Lung microvascular endothelial cell (primary cell): Measurements from ENCODE around the gene EP300. TPM values are rescaled to one million over a fixed set of nuclear protein-coding genes. Genes with fewer than 3 reads are reported as not detected.
"Not testable (repeated sequence)": the region's sequence is repeated elsewhere in the genome, so short reads cannot be mapped to it uniquely, and the experiment has no call there.

Source experiments
- DNase-seq, 2 donors: peaks; one replicate each; pipeline versions ENCODE4 v3.0.0 to v3.0.0-alpha.2; 2010; ENCODE audit warnings: low read depth in 2 of 2
- total RNA-seq: library from RNA; depleted of rRNA; stranded (reverse); fragments of >200 nt; gene quantifications from 2 replicates; pipeline ENCODE4 v1.2.1, GENCODE V29; 2014

Gene EP300
- total RNA-seq, 1 donor from 2014 or later: 33.7 TPM

GRCh38 chr22:41078931-41079330 lies 13.5 kb upstream of the EP300 start:
- DNase-seq: no peak

GRCh38 chr22:41085842-41086241 lies 6.5 kb upstream of the EP300 start:
- no peak for DNase-seq

GRCh38 chr22:41091132-41092022 lies 1.0 kb upstream of the EP300 start:
- DNase-seq: peak; percentile 99

GRCh38 chr22:41092847-41093411 lies 537 bp downstream of the EP300 start:
- peak; percentile 35 to 39 for DNase-seq

- peak; percentile 17 to 28 for DNase-seq
These were observed 1.7 kb downstream of the EP300 start for GRCh38 chr22:41094041-41094593.

DNA sequence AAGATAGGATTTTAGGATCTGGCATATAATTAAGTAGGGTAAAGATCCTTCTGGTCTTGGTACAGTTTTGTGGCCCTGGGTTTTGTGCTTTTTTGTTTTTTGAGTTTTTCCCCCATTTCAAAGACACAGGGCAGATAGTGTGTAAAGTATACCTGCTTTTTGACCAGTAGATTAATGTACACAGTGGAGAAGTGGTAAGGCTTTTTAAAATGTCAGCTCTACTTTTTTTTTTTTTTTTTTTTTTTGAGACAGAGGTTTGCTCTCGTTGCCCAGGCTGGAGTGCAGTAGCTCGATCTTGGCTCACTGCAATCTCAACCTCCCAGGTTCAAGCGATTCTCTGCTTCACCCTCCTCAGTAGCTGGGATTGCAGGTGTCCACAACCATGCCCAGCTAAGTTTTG lies 4.0 kb downstream of the EP300 start:
- no peak for DNase-seq

DNA sequence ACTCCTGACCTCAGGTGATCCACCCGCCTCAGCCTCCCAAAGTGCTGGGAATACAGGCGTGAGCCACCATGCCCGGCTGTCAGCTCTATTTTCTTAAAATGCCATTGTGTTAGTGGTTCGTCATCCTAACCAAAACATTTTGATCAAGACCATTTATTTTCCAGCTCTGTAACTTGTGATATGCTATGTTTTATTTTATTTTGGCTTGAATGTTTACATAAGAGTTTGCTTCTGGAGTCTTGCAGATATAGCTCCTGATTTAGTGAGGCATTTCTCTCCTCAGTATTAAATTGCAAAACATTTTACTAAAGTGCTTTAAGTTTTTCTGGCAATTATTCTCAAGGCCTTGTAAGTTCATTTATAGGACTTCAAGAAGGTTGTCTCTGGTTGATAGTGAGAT lies 4.4 kb downstream of the EP300 start:
- no peak for DNase-seq

GRCh38 chr22:41099036-41099435 lies 6.6 kb downstream of the EP300 start:
- no peak for DNase-seq

GRCh38 chr22:41106122-41106968 lies 14.0 kb downstream of the EP300 start:
- peak in 1 of 2 donors; percentile 4 for DNase-seq

DNA sequence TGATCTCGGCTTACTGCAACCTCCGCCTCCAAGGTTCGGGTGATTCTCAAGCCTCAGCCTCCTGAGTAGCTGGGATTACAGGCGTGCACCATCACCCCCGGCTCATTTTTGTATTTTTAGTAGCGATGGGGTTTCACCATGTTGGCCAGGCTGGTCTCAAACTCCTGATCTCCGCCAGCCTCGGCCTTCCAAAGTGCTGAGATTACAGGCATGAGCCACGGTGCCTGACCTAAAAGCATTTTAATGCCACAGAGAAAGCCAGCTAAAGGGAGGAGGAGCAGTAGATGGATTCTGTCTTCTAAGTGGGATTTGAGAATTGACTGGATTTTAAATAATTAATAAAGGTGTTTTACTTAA lies 14.6 kb downstream of the EP300 start:
- not testable (repeated sequence) for DNase-seq

- DNase-seq: no peak
These were observed 18.6 kb downstream of the EP300 start for GRCh38 chr22:41110968-41111367.

DNA sequence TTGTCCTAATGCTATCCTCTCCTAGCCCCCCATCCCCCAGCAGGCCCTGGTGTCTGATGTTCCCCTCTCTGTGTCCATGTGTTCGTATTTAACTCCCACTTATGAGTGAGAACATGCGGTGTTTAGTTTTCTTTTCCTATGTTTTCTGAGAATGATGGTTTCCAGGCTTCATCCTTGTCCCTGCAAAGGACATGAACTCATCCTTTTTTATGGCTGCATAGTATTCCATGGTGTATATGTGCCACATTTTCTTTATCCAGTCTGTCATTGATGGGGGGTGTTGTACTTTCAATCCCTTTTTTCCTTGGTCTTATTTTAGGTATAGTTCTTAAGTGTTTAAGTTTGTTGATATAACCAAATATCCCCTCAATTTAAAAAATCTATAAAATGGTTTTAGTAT lies 23.9 kb downstream of the EP300 start:
- DNase-seq: no peak

DNA sequence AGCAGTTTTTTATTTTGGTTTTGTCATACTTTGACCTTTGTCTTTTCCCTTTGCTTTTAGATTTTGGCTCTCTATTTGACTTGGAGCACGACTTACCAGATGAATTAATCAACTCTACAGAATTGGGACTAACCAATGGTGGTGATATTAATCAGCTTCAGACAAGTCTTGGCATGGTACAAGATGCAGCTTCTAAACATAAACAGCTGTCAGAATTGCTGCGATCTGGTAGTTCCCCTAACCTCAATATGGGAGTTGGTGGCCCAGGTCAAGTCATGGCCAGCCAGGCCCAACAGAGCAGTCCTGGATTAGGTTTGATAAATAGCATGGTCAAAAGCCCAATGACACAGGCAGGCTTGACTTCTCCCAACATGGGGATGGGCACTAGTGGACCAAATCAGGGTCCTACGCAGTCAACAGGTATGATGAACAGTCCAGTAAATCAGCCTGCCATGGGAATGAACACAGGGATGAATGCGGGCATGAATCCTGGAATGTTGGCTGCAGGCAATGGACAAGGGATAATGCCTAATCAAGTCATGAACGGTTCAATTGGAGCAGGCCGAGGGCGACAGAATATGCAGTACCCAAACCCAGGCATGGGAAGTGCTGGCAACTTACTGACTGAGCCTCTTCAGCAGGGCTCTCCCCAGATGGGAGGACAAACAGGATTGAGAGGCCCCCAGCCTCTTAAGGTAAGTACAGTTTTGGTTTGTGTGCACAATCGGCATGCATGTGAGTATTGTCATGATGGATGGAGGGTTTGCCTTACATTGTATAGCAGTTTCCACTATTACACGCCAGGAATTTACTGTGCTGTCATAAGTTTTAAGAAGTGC lies 25.0 kb downstream of the EP300 start:
- no peak for DNase-seq

DNA sequence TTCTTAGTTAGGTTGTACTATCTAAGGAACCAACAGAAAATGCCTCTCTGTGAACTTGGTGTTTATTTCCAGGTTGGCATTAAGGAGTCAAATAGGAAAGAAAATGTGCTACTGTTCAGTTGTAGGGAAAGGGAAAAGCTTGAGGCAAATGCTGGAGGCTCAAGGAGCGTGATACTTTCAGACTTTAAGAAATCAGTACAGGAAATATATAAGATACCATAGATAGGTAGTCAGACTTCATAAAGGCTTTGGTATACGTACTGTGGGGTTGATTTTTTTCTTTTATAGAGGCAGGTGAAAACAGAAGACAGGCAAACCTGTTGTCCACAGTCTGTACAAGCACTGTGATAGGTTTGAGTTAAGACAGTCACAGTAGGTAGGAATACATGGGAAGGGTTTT lies 30.8 kb downstream of the EP300 start:
- DNase-seq: peak in 1 of 2 donors; percentile 22

DNA sequence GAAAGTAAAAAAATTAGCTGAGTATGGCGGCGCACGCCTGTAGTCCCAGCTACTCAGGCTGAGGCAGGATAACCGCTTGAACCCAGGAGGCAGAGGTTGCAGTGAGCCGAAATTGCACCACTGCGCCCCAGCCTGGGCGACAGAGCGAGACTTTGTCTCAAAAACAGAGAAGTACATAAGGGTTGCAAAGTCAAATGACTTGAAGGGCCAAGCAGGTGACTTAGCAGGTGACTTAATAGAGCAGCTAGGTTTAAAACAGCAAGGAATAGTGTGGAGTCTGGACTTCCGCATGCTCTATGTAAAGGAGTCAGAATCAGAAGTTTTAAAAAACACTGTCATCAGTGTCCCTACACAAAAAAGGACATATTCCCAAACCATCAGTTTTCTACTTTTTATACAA lies 31.7 kb downstream of the EP300 start:
- DNase-seq: no peak

- DNase-seq: no peak
These were observed 35.1 kb downstream of the EP300 start for GRCh38 chr22:41127451-41127850.

GRCh38 chr22:41128606-41129005 lies 36.2 kb downstream of the EP300 start:
- DNase-seq: no peak

- DNase-seq: no peak
These were observed 40.2 kb downstream of the EP300 start for GRCh38 chr22:41132550-41132949.

- no peak for DNase-seq
These were observed 48.1 kb downstream of the EP300 start for GRCh38 chr22:41140365-41140957.

DNA sequence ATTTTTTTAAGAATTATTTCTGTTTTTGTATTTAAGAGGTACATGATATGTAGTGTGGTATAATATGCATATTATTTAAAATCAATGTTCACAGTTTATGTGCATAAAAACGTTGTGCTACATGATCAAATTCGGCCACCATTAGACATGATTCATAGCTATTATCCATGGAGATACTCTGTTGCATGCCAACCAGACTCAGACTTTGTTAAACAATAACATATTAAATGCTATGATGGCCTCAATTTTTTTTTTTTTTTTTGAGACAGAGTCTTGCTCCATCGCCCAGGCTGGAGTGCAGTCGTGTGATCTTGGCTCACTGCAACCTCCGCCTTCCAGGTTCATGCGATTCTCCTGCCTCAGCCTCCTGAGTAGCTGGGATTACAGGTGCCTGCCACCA lies 53.5 kb downstream of the EP300 start:
- DNase-seq: not testable (repeated sequence)

DNA sequence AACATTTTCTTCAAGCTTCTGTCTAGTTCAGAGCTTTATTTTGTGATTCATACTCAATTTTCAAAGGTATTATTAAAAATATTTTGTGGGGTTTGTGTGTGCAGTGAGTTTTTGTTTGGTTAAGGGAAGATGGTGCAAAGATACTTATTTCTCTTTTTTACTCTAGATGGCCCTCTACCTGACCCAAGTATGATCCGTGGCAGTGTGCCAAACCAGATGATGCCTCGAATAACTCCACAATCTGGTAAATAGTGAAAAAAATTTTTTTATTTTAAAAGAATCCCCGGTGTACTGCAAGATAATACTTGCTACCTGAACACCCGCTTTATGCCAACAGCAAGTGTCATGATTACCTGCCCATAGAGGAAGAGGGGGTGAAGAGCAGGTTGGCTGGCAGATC lies 54.2 kb downstream of the EP300 start:
- DNase-seq: no peak
